Panc1 (cell line): ENCODE measurements around the gene CAPN10. TPM values are rescaled to one million over a fixed set of nuclear protein-coding genes. Genes with fewer than 3 reads are reported as not detected.

ENCODE experiments used
- ATAC-seq: fragments of 200-7000 bp; cut with Tn5 transposase; 2 replicates; pipeline ENCODE4 v1.9.1; 2020; ENCODE audit warnings: mild to moderate bottlenecking, moderate library complexity
- BruUV-seq: library from RNA; stranded (reverse); fragments of 400-500 nt; replicated peaks from 2 replicates; lab custom pipeline; 2021; lab: Mats Ljungman, UMichigan
- CTCF ChIA-PET: fragments of 300-600 bp; sonication (Branson Sonifier 250); formaldehyde crosslinking; loops from one replicate; lab custom pipeline; 2022; ENCODE audit warnings: antibody characterized with exemption; lab: Charles Lee
- POLR2A ChIA-PET: fragments of 300-600 bp; sonication (Branson Sonifier 250); formaldehyde crosslinking; loops from one replicate; lab custom pipeline; 2022; ENCODE audit warnings: antibody characterized with exemption; lab: Charles Lee
- DNase-seq: peaks from one replicate; pipeline ENCODE4 v3.0.0-alpha.2; 2010; ENCODE audit warnings: low read depth, low spot score
- H3K27ac ChIP-seq: 2 replicates; pipeline ENCODE4 v1.5.1; 2011; ENCODE audit warnings: mild to moderate bottlenecking, low read length, inconsistent platforms
- H3K27me3 ChIP-seq: fragments of 200-500 bp; sonication (Bioruptor generic); 2 replicates; pipeline ENCODE4 v1.6.0; 2014; ENCODE audit warnings: low read length, inconsistent platforms; ENCODE audit not compliant: control insufficient read depth, insufficient read depth
- H3K36me3 ChIP-seq: fragments of 200-500 bp; sonication (Bioruptor generic); 2 replicates; pipeline ENCODE4 v1.5.1; 2014; ENCODE audit warnings: inconsistent platforms, mild to moderate bottlenecking, low read length, moderate library complexity; ENCODE audit not compliant: control insufficient read depth, insufficient read depth
- H3K4me1 ChIP-seq: 2 replicates; pipeline ENCODE4 v1.5.1; 2011; ENCODE audit warnings: inconsistent platforms, mild to moderate bottlenecking, low read length, moderate library complexity; ENCODE audit not compliant: control insufficient read depth, insufficient read depth
- H3K4me3 ChIP-seq, 2 experiments: 2 replicates each; pipeline ENCODE4 v1.5.1; 2011 to 2012; ENCODE audit warnings: low read depth in 2 of 2, low read length in 2 of 2, mild to moderate bottlenecking in 2 of 2, inconsistent platforms in 1 of 2, moderate library complexity in 1 of 2
- H3K9me3 ChIP-seq: fragments of 200-500 bp; sonication (Bioruptor generic); 2 replicates; pipeline ENCODE4 v1.5.1; 2014; ENCODE audit warnings: low read depth, mild to moderate bottlenecking, inconsistent platforms, low read length, moderate library complexity; ENCODE audit not compliant: control insufficient read depth, insufficient read depth
- CTCF ChIP-seq: fragments of 450-650 bp; IDR thresholded peaks from 2 replicates; pipeline ENCODE4 v1.5.1; 2017; ENCODE audit warnings: mild to moderate bottlenecking
- POLR2AphosphoS5 ChIP-seq: IDR thresholded peaks from 2 replicates; pipeline ENCODE4 v1.6.1; 2012; ENCODE audit warnings: mild to moderate bottlenecking, low read depth, low read length, moderate library complexity
- REST ChIP-seq, 2 experiments: IDR thresholded peaks; 2 replicates each; pipeline ENCODE4 v1.6.1; 2011 to 2012; ENCODE audit warnings: low read depth in 2 of 2, control low read depth in 1 of 2, low read length in 1 of 2, mild to moderate bottlenecking in 1 of 2, moderate library complexity in 1 of 2; ENCODE audit not compliant: insufficient read depth in 1 of 2
- SIN3A ChIP-seq: IDR thresholded peaks from 2 replicates; pipeline ENCODE4 v1.6.1; 2012; ENCODE audit warnings: low read depth, mild to moderate bottlenecking, low read length, moderate library complexity, borderline replicate concordance; ENCODE audit not compliant: insufficient read depth
- TCF7L2 ChIP-seq: IDR thresholded peaks from 2 replicates; pipeline ENCODE4 v1.6.1; 2011; ENCODE audit warnings: mild to moderate bottlenecking, low read depth, low read length, inconsistent platforms
- in situ Hi-C: cut with HindIII; loops from 2 replicates; pipeline ENCODE4 v1.10.0; 2016; ENCODE audit warnings: low sequenced_read_pairs, low pct_unique_long_range_greater_than_20kb
- intact Hi-C: fragments of 100-400 bp; cut with micrococcal nuclease; formaldehyde crosslinking; loops from one replicate; pipeline ENCODE4 v1.10.0; 2022; ENCODE audit not compliant: unreplicated experiment
- total RNA-seq: library from RNA; stranded (reverse); gene quantifications from one replicate; pipeline ENCODE4 v1.2.1, GENCODE V29; 2021; ENCODE audit not compliant: unreplicated experiment

Gene CAPN10
- total RNA-seq, 1 experiment from 2014 or later: 38.6 TPM

- DNase-seq: no peak
- intact Hi-C loops (no loop called here), in situ Hi-C loops (no loop called here)
- ATAC-seq: no peak
- ChIA-PET CTCF (no interaction called here), POLR2A (no interaction called here)
- Histone ChIP-seq H3K4me3 (no peak overlapping the region), H3K27ac (no peak overlapping the region), H3K9me3 (peaks cover 3% of the 10 kb centered on the region; the same call in 1 of the 2 replicates), H3K27me3 (no peaks in the 10 kb centered on the region), H3K36me3 (no peaks in the 10 kb centered on the region), H3K4me1 (no peaks in the 10 kb centered on the region; the same call in 1 of the 2 replicates)
- BruUV-seq: no TSS peak
- no peak for TF ChIP-seq TCF7L2
- TF ChIP-seq POLR2AphosphoS5: no peak
- TF ChIP-seq CTCF: no peak
Measured at GRCh38 chr2:240622531-240623235, 36.1 kb downstream of the CAPN10 start.

GRCh38 chr2:240623531-240624010, 37.0 kb downstream of the CAPN10 start:
- DNase-seq: no peak
- in situ Hi-C loops (no loop called here), intact Hi-C loops (no loop called here)
- no peaks in the 10 kb centered on the region; the same call in 1 of the 2 replicates for H3K9me3 ChIP-seq
- no peak for TF ChIP-seq POLR2AphosphoS5
- TF ChIP-seq SIN3A: no peak
- TF ChIP-seq REST (IDR thresholded peaks at IDR 0.05; ENCODE audit: insufficient read depth in 1 of 2, low read depth in 2 of 2, low read length in 1 of 2): no peak
- no peak for TF ChIP-seq CTCF
- TF ChIP-seq TCF7L2: no peak
- ATAC-seq: no peak
- H3K27ac ChIP-seq: no peak overlapping the region
- ChIA-PET POLR2A (no interaction called here), CTCF (no interaction called here)
- H3K4me3 ChIP-seq: no peak overlapping the region
- no peaks in the 10 kb centered on the region for H3K27me3 ChIP-seq
- H3K4me1 ChIP-seq: no peaks in the 10 kb centered on the region; the same call in 1 of the 2 replicates
- BruUV-seq: no TSS peak
- H3K36me3 ChIP-seq: no peaks in the 10 kb centered on the region
